ENCODE data around the gene AKAP13. TPM values are rescaled to one million over a fixed set of nuclear protein-coding genes. Genes with fewer than 3 reads are reported as not detected.

AKAP13 gene
- polyA plus RNA-seq, 1 of the 3 experiments (the other 2 are of a cell fraction) = 8.4 TPM

DNA sequence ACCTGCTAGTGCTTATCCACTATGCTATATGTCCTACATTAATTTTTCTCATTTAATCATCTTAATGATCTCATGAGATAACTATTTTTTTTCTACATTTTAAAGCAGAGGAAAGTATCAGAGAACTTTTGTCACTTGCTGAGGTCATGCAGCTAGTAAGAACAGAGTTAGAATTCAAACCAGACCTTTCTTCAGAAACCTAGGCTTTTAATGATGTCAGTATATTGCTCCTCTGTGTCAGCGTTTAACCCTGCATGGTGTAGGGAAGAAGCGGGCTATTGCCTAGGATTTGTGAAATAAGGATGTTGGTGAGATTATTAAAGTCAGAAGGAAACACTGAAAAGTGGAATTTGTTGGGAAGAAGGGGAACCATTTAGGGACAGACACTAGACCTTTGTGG, 121.2 kb downstream of the AKAP13 start (continued):
- TF ChIP-seq PBX3 (IDR thresholded peaks at IDR 0.05) = no peak

DNA sequence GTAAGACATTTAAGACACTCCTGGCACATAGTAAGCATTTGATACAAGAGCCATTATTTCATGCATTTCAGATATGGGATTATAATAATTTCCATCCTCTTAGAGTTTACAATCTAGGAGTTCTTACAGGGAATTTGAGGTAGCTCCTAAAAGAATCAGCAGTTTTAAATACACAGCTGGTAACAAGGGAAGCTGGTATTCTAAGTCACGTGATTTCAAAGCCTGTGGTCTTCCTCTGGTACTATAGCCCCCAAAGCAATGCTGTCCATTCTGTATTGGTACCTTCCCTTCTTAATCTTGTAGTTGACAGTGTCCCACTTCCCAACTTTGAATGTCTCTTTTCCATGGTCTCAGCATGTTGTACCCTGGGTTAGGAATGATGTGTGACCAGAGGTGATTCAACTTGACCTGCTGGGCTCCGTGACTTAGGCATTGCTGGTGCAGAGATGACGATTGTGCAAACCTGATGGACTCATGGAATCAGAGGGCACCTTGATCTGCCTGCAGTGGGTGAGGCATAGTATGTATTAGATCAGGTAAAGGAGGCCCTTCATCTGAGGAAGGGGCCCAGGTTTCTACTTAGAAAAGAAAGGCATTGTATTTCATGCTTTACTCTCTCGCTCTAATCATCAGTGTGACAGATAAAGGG, 122.9 kb downstream of the AKAP13 start:
- peaks cover 14% of the 10 kb centered on the region for H4K20me1 ChIP-seq (ENCODE audit: insufficient read depth)
- CTCF ChIA-PET = interaction anchor here (1.3 to 10.5 kb wide), 4 partner anchors 9 to 212 kb away, joined by 3 to 97 read pairs (median 14); no protein-coding TSS in a partner anchor
- WGBS (ENCODE audit: low lambda C conversion rate) = 55% methylated on average over 4 of the region's 4 CpGs
- H3K4me1 ChIP-seq (ENCODE audit: control insufficient read depth in 1 of 2, insufficient read depth in 2 of 2, low read depth in 1 of 2, low read length in 1 of 2) = peaks cover 0 to 23% of the 10 kb centered on the region in 2 experiments; a peak in 2 of 4 replicates
- H3K27ac ChIP-seq (ENCODE audit: low read depth in 2 of 2, low read length in 1 of 2) = no peak overlapping the region; a peak in 1 of 4 replicates
- no peaks in the 10 kb centered on the region for H3K27me3 ChIP-seq (ENCODE audit: insufficient read depth)
- no peak overlapping the region for H3K9ac ChIP-seq
- TF ChIP-seq PBX3 (IDR thresholded peaks at IDR 0.05) (no peak), GABPA (IDR thresholded peaks at IDR 0.05; ENCODE audit: low read depth) (no peak), POLR2AphosphoS5 (IDR thresholded peaks at IDR 0.05; ENCODE audit: low read depth, low read length) (no peak), TEAD4 (IDR thresholded peaks at IDR 0.05; ENCODE audit: borderline replicate concordance, insufficient read depth) (no peak), FOXM1 (IDR thresholded peaks at IDR 0.05; ENCODE audit: low read depth) (no peak), SIN3A (IDR thresholded peaks at IDR 0.05; ENCODE audit: borderline replicate concordance, low read depth, low read length) (no peak), TAF1 (IDR thresholded peaks at IDR 0.05; ENCODE audit: borderline replicate concordance, low read depth, low read length) (no peak), USF2 (IDR thresholded peaks at IDR 0.05; ENCODE audit: borderline replicate concordance, low read depth, low read length) (no peak), FOXJ3 (CRISPR knock-in tag; IDR thresholded peaks at IDR 0.05) (no peak), RAD21 (IDR thresholded peaks at IDR 0.05; ENCODE audit: low read length) (no peak), EZH2phosphoT487 (IDR thresholded peaks at IDR 0.05; ENCODE audit: borderline replicate concordance, low read depth) (no peak), NRF1 (IDR thresholded peaks at IDR 0.05; ENCODE audit: low read depth, low read length) (no peak), MXI1 (IDR thresholded peaks at IDR 0.05; ENCODE audit: low read depth, low read length) (no peak), SMC3 (IDR thresholded peaks at IDR 0.05; ENCODE audit: low read depth, low read length) (no peak), ELF1 (IDR thresholded peaks at IDR 0.05) (no peak)
- TF ChIP-seq, protein P1, sequence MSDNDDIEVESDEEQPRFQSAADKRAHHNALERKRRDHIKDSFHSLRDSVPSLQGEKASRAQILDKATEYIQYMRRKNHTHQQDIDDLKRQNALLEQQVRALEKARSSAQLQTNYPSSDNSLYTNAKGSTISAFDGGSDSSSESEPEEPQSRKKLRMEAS (IDR thresholded peaks at IDR 0.05; ENCODE audit: low read depth) = no peak
- TF ChIP-seq, protein P2, sequence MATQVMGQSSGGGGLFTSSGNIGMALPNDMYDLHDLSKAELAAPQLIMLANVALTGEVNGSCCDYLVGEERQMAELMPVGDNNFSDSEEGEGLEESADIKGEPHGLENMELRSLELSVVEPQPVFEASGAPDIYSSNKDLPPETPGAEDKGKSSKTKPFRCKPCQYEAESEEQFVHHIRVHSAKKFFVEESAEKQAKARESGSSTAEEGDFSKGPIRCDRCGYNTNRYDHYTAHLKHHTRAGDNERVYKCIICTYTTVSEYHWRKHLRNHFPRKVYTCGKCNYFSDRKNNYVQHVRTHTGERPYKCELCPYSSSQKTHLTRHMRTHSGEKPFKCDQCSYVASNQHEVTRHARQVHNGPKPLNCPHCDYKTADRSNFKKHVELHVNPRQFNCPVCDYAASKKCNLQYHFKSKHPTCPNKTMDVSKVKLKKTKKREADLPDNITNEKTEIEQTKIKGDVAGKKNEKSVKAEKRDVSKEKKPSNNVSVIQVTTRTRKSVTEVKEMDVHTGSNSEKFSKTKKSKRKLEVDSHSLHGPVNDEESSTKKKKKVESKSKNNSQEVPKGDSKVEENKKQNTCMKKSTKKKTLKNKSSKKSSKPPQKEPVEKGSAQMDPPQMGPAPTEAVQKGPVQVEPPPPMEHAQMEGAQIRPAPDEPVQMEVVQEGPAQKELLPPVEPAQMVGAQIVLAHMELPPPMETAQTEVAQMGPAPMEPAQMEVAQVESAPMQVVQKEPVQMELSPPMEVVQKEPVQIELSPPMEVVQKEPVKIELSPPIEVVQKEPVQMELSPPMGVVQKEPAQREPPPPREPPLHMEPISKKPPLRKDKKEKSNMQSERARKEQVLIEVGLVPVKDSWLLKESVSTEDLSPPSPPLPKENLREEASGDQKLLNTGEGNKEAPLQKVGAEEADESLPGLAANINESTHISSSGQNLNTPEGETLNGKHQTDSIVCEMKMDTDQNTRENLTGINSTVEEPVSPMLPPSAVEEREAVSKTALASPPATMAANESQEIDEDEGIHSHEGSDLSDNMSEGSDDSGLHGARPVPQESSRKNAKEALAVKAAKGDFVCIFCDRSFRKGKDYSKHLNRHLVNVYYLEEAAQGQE (IDR thresholded peaks at IDR 0.05; ENCODE audit: low read depth, low read length) = no peak
- H3F3A ChIP-seq (replicated peaks; ENCODE audit: insufficient read depth) = peaks cover 4% of the 10 kb centered on the region
- POLR2A ChIA-PET = no interaction called here
- H3K36me3 ChIP-seq (replicated peaks in 1 of 2; ENCODE audit: control insufficient read depth in 1 of 2, insufficient read depth in 2 of 2, low read length in 1 of 2) = no peaks in the 10 kb centered on the region
- no peaks in the 10 kb centered on the region for H3K9me3 ChIP-seq
- no peak overlapping the region for H2AFZ ChIP-seq (ENCODE audit: low read depth)
- no peak overlapping the region for H3K4me3 ChIP-seq (ENCODE audit: low read depth in 2 of 2, low read length in 1 of 2)
- no peak overlapping the region for H3K4me2 ChIP-seq
- no peak for DNase-seq
- peaks cover 40% of the 10 kb centered on the region for H3K79me2 ChIP-seq (ENCODE audit: insufficient read depth)
- no peaks in the 10 kb centered on the region for H3K9me2 ChIP-seq

Measured in SK-N-SH (cell line).